Ascending aorta (tissue), 2 donors: Measurements from ENCODE around the gene B3GALT6. TPM values are rescaled to one million over a fixed set of nuclear protein-coding genes. Genes with fewer than 3 reads are reported as not detected.

Source experiments
- DNase-seq, 2 donors: peaks; one replicate each; pipeline ENCODE4 v3.0.0-alpha.2; 2019; ENCODE audit warnings: low spot score in 2 of 2
- H3K27ac ChIP-seq, 2 donors: fragments of 200-600 bp; sonication (generic); one replicate each; pipeline ENCODE4 v1.5.1; 2016 to 2017; ENCODE audit warnings: mild to moderate bottlenecking in 1 of 2
- H3K27me3 ChIP-seq: fragments of 200-600 bp; sonication (generic); one replicate; pipeline ENCODE4 v1.5.1; 2017
- H3K36me3 ChIP-seq, 2 donors: fragments of 200-600 bp; sonication (generic); one replicate each; pipeline ENCODE4 v1.5.1; 2016
- H3K4me1 ChIP-seq, 2 donors: fragments of 200-600 bp; sonication (generic); one replicate each; pipeline ENCODE4 v1.5.1; 2016 to 2017; ENCODE audit warnings: mild to moderate bottlenecking in 1 of 2
- H3K4me3 ChIP-seq, 2 donors: fragments of 200-600 bp; sonication (generic); one replicate each; pipeline ENCODE4 v1.5.1; 2016 to 2017; ENCODE audit warnings: mild to moderate bottlenecking in 1 of 2
- H3K9me3 ChIP-seq, 2 donors: fragments of 200-600 bp; sonication (generic); one replicate each; pipeline ENCODE4 v1.5.1; 2016
- CTCF ChIP-seq, 3 experiments: fragments of 200-600 bp in 2 of 3; fragments of 450-650 bp in 1 of 3; sonication (generic) in 2 of 3; IDR thresholded peaks; one replicate each; pipeline ENCODE4 v1.5.1; 2016 to 2019; ENCODE audit warnings: antibody characterized with exemption in 3 of 3, mild to moderate bottlenecking in 1 of 3, moderate library complexity in 1 of 3
- intact Hi-C: fragments of 100-400 bp; cut with DNase I; formaldehyde crosslinking; loops from one replicate; pipeline ENCODE4 v1.15.1; 2023
- total RNA-seq: library from RNA; depleted of rRNA; stranded (reverse); fragments of >200 nt; gene quantifications from one replicate; pipeline ENCODE4 v1.1.0, GENCODE V29; 2016

Gene B3GALT6
- total RNA-seq, 1 donor from 2014 or later = 94.9 TPM

GRCh38 chr1:1255078-1255477 lies 23.0 kb downstream of the B3GALT6 start:
- intact Hi-C loops = no loop called here
- Histone ChIP-seq H3K27me3 (no peaks in the 10 kb centered on the region), H3K4me3 (no peak overlapping the region), H3K4me1 (no peaks in the 10 kb centered on the region), H3K27ac (no peak overlapping the region), H3K36me3 (peaks cover 54 to 66% of the 10 kb centered on the region in 2 donors), H3K9me3 (no peaks in the 10 kb centered on the region)
- no peak for DNase-seq
- no peak for TF ChIP-seq CTCF (IDR thresholded peaks at IDR 0.05)

GRCh38 chr1:1255611-1256010 lies 23.6 kb downstream of the B3GALT6 start:
- TF ChIP-seq CTCF (IDR thresholded peaks at IDR 0.05) = no peak
- H3K36me3 ChIP-seq = peaks cover 58 to 71% of the 10 kb centered on the region in 2 donors
- no peaks in the 10 kb centered on the region for H3K27me3 ChIP-seq
- intact Hi-C loops = no loop called here
- no peak for DNase-seq
- no peak overlapping the region for H3K4me3 ChIP-seq
- H3K27ac ChIP-seq = no peak overlapping the region
- H3K4me1 ChIP-seq = no peaks in the 10 kb centered on the region
- no peaks in the 10 kb centered on the region for H3K9me3 ChIP-seq

- no peak for TF ChIP-seq CTCF (IDR thresholded peaks at IDR 0.05)
- no peaks in the 10 kb centered on the region for H3K9me3 ChIP-seq
- peaks cover 68 to 87% of the 10 kb centered on the region in 2 donors for H3K36me3 ChIP-seq
- intact Hi-C loops = no loop called here
- no peak overlapping the region for H3K27ac ChIP-seq
- no peak for DNase-seq
- H3K4me1 ChIP-seq = no peaks in the 10 kb centered on the region
- no peak overlapping the region for H3K4me3 ChIP-seq
- H3K27me3 ChIP-seq = no peaks in the 10 kb centered on the region
Measured at GRCh38 chr1:1256956-1257871, 25.2 kb downstream of the B3GALT6 start.

- H3K9me3 ChIP-seq = no peaks in the 10 kb centered on the region
- no peaks in the 10 kb centered on the region for H3K27me3 ChIP-seq
- no peak for DNase-seq
- intact Hi-C loops = no loop called here
- H3K27ac ChIP-seq = no peak overlapping the region
- H3K36me3 ChIP-seq = peaks cover 73 to 92% of the 10 kb centered on the region in 2 donors
- no peak overlapping the region for H3K4me3 ChIP-seq
- TF ChIP-seq CTCF (IDR thresholded peaks at IDR 0.05) = no peak
- no peaks in the 10 kb centered on the region for H3K4me1 ChIP-seq
Measured at GRCh38 chr1:1259119-1259488, 27.1 kb downstream of the B3GALT6 start.

- no peak overlapping the region for H3K4me3 ChIP-seq
- H3K9me3 ChIP-seq = no peaks in the 10 kb centered on the region
- no peaks in the 10 kb centered on the region for H3K27me3 ChIP-seq
- DNase-seq = no peak
- TF ChIP-seq CTCF (IDR thresholded peaks at IDR 0.05) = no peak
- no peak overlapping the region for H3K27ac ChIP-seq
- no peaks in the 10 kb centered on the region for H3K4me1 ChIP-seq
- H3K36me3 ChIP-seq = peaks cover 69 to 92% of the 10 kb centered on the region in 2 donors
- intact Hi-C loops = no loop called here
Measured at GRCh38 chr1:1259540-1259939, 27.5 kb downstream of the B3GALT6 start.
